Calu3 (cell line): ENCODE results near the gene PRPH2. TPM values are rescaled to one million over a fixed set of nuclear protein-coding genes. Genes with fewer than 3 reads are reported as not detected.
"Not testable (repeated sequence)": the region's sequence is repeated elsewhere in the genome, so short reads cannot be mapped to it uniquely, and the experiment has no call there.

ENCODE experiments used
- BruUV-seq: library from RNA; stranded (reverse); fragments of 400-500 nt; replicated peaks from 2 replicates; lab custom pipeline; 2021; lab: Mats Ljungman, UMichigan
- CTCF ChIA-PET: fragments of 300-600 bp; sonication (Branson Sonifier 250); formaldehyde crosslinking; loops from one replicate; lab custom pipeline; 2022; ENCODE audit warnings: antibody characterized with exemption; lab: Charles Lee
- DNase-seq: peaks from one replicate; pipeline ENCODE4 v3.0.0; 2022
- H3K27ac Mint-ChIP-seq: one replicate; pipeline ENCODE4 v1.8.0; 2022; ENCODE audit warnings: mixed read lengths; ENCODE audit not compliant: unreplicated experiment
- H3K27me3 Mint-ChIP-seq: one replicate; pipeline ENCODE4 v1.8.0; 2022; ENCODE audit warnings: mixed read lengths; ENCODE audit not compliant: unreplicated experiment
- H3K36me3 Mint-ChIP-seq: one replicate; pipeline ENCODE4 v1.8.0; 2022; ENCODE audit warnings: mild to moderate bottlenecking, moderate library complexity, mixed read lengths; ENCODE audit not compliant: insufficient read depth, unreplicated experiment
- H3K4me1 Mint-ChIP-seq: one replicate; pipeline ENCODE4 v1.8.0; 2022; ENCODE audit warnings: mild to moderate bottlenecking, low read depth, mixed read lengths; ENCODE audit not compliant: unreplicated experiment
- H3K4me3 Mint-ChIP-seq: one replicate; pipeline ENCODE4 v1.8.0; 2022; ENCODE audit warnings: mild to moderate bottlenecking, low read depth, moderate library complexity, mixed read lengths; ENCODE audit not compliant: unreplicated experiment
- H3K9me3 Mint-ChIP-seq: one replicate; pipeline ENCODE4 v1.8.0; 2022; ENCODE audit warnings: low read depth, mixed read lengths; ENCODE audit not compliant: unreplicated experiment
- CTCF ChIP-seq: fragments of 200-600 bp; IDR thresholded peaks from one replicate; pipeline ENCODE4 v1.8.0; 2022; ENCODE audit warnings: antibody characterized with exemption; ENCODE audit not compliant: unreplicated experiment
- intact Hi-C: fragments of 100-400 bp; cut with micrococcal nuclease; formaldehyde crosslinking; loops from one replicate; pipeline ENCODE4 v1.10.0; 2022; ENCODE audit not compliant: unreplicated experiment
- total RNA-seq: library from RNA; stranded (reverse); gene quantifications from 2 replicates; pipeline ENCODE4 v1.2.3, GENCODE V29; 2022

PRPH2 gene
- total RNA-seq, 1 experiment from 2014 or later: not detected

GRCh38 chr6:42708096-42708495 is 14.3 kb downstream of the PRPH2 start:
- H3K27me3 Mint-ChIP-seq: no peaks in the 10 kb centered on the region
- H3K27ac Mint-ChIP-seq: no peak overlapping the region
- BruUV-seq: no TSS peak
- H3K4me1 Mint-ChIP-seq: no peaks in the 10 kb centered on the region
- no peak for DNase-seq
- no peak for TF ChIP-seq CTCF
- peaks cover 4% of the 10 kb centered on the region for H3K9me3 Mint-ChIP-seq
- no peak overlapping the region for H3K4me3 Mint-ChIP-seq
- intact Hi-C loops: no loop called here
- CTCF ChIA-PET: interaction anchor here (0.5 kb wide), 2 partner anchors 165 to 296 kb away, joined by 4 to 5 read pairs; no protein-coding TSS in a partner anchor
- no peaks in the 10 kb centered on the region for H3K36me3 Mint-ChIP-seq

GRCh38 chr6:42707595-42707994 is 14.8 kb downstream of the PRPH2 start:
- Mint-ChIP-seq H3K27me3 (no peaks in the 10 kb centered on the region), H3K36me3 (no peaks in the 10 kb centered on the region), H3K27ac (no peak overlapping the region), H3K4me1 (no peaks in the 10 kb centered on the region), H3K9me3 (peaks cover 4% of the 10 kb centered on the region), H3K4me3 (no peak overlapping the region)
- intact Hi-C loops: no loop called here
- no peak for DNase-seq
- no TSS peak for BruUV-seq
- TF ChIP-seq CTCF: no peak
- CTCF ChIA-PET: interaction anchor here (0.5 kb wide), 1 partner anchor 297 kb away, joined by 4 read pairs; no protein-coding TSS in a partner anchor

GRCh38 chr6:42704937-42705374 is 17.4 kb downstream of the PRPH2 start:
- H3K36me3 Mint-ChIP-seq: no peaks in the 10 kb centered on the region
- TF ChIP-seq CTCF: no peak
- no peak for DNase-seq

GRCh38 chr6:42704251-42704936 is 18.0 kb downstream of the PRPH2 start:
- Mint-ChIP-seq H3K4me1 (no peaks in the 10 kb centered on the region), H3K9me3 (no peaks in the 10 kb centered on the region), H3K36me3 (no peaks in the 10 kb centered on the region), H3K4me3 (no peak overlapping the region), H3K27ac (no peak overlapping the region), H3K27me3 (no peaks in the 10 kb centered on the region)
- TF ChIP-seq CTCF: no peak
- intact Hi-C loops: no loop called here
- BruUV-seq: no TSS peak
- CTCF ChIA-PET: interaction anchor here (1.0 kb wide), 1 partner anchor 43 kb away, joined by 3 read pairs; no protein-coding TSS in a partner anchor
- DNase-seq: no peak

More at GRCh38 chr6:42704937-42705374, 17.4 kb downstream of the PRPH2 start:
- no peak overlapping the region for H3K27ac Mint-ChIP-seq
- H3K4me1 Mint-ChIP-seq: no peaks in the 10 kb centered on the region
- H3K27me3 Mint-ChIP-seq: no peaks in the 10 kb centered on the region
- CTCF ChIA-PET: no interaction called here
- intact Hi-C loops: no loop called here
- no peaks in the 10 kb centered on the region for H3K9me3 Mint-ChIP-seq
- no peak overlapping the region for H3K4me3 Mint-ChIP-seq
- BruUV-seq: no TSS peak

- H3K4me1 Mint-ChIP-seq, H3K9me3 Mint-ChIP-seq, DNase-seq, H3K27ac Mint-ChIP-seq, BruUV-seq, H3K4me3 Mint-ChIP-seq, H3K36me3 Mint-ChIP-seq, H3K27me3 Mint-ChIP-seq, intact Hi-C loops: not testable (repeated sequence)
- CTCF ChIA-PET: interaction anchor here (0.7 to 1.1 kb wide), 2 partner anchors 11 to 44 kb away, joined by 4 read pairs; no protein-coding TSS in a partner anchor
Measured at GRCh38 chr6:42702786-42703185, 19.6 kb downstream of the PRPH2 start.
